Epidermal melanocyte (primary cell): ENCODE measurements around the gene ZSCAN25.
"Not testable (repeated sequence)": the region's sequence is repeated elsewhere in the genome, so short reads cannot be mapped to it uniquely, and the experiment has no call there.

Experiments used
- DNase-seq: peaks from one replicate; pipeline ENCODE4 v3.0.0; 2011; ENCODE audit warnings: low spot score; ENCODE audit not compliant: insufficient read length

Gene ZSCAN25

DNA sequence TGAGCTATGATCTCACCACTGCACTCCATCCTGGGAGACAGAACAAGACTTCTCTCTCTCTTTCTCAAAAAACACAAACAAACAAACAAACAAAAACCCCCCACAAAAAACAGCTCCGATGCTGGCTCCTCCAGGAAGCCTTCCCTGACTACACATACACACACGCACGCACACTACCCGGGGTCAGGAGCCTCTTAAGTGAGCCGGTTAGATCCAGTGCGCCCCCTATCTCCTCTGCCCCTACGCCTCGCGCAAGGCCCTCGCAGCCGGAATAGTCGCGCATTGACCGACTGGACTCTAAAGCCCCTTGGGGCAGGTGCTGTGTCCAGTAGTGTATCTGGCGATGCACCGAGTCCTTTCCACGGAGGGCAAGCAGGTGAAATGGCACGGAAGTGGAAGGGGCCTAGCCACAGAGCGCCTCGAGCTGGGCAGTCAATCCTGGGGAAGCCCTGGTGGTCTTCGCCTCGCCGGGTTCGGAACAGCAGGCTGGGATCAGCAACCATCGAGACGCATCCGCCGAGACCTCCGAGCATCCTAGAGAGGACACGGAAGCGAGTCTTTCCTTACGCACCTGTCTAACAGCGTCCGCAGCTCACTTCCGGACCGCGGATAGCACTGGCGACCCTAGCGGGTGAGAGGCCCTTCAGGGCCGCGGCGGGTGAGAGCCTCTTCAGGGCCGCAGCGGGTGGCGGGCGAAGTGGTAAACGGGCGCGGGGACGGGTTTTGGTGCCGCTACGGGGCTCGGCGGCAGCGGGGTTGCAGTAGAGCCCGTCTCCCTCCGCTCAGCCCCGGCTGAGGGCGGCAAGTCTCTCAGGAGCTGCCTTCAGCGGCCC lies at the start of gene ZSCAN25:
ZSCAN25 (plus strand) TSS at position 588 of the 833 bp plus-strand sequence. CDS start 2,661 bp downstream, outside the sequence.
- peak; percentile 94 for DNase-seq

DNA sequence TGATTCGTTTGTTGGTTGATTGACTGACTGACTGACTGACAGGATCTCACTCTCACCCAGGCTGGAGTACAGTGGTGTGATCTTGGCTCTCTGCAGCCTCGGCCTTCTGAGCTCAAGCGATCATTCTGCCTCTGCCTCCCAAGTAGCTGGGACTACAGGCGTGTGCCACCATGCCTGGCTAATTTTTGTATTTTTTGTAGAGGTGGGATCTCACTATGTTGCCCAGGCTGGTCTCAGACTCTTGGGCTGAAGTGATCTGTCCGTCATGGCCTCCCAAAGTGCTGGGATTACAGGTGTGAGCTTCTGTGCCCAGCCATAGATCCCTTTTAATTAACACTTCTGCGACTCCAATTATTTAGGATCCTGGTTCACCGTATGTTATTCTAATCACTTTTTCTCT lies 48.0 kb upstream of the ZSCAN25 start:
- not testable (repeated sequence) for DNase-seq

GRCh38 chr7:99571768-99572167 lies 45.0 kb upstream of the ZSCAN25 start:
- DNase-seq = no peak

GRCh38 chr7:99573257-99573656 lies 43.5 kb upstream of the ZSCAN25 start:
- DNase-seq = no peak

DNA sequence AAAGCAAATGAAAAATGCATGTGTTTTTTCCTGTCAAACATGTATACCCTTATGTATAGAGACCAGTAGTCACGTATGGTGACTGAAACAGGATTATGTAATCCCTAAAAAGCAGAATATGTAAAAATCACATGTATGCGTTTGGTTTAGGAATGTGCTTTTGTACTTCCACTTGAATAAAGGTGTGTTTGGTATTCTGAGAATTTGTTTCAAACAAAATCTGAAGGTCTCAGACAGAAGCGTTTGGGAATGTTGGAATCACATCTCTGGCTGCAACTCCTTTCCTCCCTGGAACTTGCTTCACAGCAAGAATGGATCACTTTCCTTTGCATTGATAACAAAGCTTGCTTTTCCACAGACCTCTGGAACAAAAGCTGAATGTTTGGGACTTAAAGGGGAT lies 40.5 kb upstream of the ZSCAN25 start:
- DNase-seq = no peak

DNA sequence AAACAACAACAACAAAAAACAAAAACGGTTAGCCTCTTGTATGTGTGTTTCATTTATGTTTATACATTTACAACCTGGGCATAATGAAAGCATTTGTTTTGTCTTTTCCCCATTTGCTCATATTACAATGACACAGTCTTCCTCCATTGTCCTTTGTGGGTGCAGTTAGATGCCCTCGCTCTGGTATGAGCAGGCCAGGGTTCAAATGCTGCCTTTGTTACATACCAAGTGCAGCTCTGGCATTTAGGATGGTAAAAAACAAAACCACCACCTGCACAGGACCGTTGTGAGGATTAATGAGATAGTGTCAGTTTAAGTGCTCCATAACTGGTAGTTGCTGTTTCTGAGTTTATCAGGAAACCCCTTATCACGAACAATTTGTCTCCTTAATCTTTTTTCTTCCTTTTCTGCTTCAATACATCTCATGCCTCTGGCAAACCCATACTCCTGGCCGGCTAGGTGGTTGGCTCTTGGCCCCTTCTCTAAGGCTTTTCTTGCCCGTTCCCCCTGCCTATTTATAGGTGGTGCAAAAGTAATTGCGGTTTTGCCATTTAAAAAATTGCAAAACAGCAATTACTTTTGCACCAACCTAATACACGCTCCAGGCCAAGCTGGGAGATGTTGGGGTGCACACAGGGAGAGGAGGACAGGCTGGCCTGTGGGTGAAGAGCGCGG lies 37.3 kb upstream of the ZSCAN25 start:
- no peak for DNase-seq

DNA sequence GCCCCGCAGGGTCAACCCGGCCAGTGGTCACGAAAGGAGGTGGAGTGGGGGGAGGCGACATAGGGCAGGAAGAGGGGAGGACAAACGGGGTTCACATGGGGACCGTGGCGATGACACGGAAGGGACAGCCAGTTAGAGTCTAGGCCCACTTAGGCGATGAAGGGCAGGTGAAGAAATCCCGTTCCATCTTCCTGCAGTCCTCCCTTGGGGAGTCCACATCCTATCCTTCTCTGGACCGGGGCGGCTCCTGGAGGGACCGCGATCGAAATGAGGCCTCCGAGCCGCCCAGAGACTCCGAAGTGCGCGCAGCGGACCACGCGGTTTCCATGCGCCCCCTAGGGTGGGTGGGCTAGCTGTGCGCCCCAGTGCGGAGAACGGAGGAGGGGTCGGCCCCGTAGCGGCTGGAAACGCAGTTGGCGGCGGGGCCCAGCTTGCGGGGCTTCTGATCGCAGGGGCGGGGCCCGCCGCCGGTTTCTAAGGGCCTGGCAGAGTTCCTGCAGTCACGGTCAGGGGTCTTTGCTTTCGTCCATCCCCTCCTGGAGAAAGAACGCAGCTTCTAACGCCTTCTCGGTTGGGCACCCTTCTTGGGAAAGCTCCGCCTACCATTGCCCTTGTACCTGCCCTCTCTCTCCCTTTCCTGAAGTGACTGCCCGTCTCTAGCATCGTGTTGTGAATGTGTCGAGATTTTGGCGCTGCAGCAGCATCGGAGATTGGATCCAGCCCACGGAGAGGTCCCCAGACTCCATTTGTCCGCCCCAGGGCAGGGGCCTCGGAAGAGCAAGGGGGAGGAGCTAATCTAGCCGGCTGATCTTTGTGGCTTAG lies 36.6 kb upstream of the ZSCAN25 start:
- no peak for DNase-seq

DNA sequence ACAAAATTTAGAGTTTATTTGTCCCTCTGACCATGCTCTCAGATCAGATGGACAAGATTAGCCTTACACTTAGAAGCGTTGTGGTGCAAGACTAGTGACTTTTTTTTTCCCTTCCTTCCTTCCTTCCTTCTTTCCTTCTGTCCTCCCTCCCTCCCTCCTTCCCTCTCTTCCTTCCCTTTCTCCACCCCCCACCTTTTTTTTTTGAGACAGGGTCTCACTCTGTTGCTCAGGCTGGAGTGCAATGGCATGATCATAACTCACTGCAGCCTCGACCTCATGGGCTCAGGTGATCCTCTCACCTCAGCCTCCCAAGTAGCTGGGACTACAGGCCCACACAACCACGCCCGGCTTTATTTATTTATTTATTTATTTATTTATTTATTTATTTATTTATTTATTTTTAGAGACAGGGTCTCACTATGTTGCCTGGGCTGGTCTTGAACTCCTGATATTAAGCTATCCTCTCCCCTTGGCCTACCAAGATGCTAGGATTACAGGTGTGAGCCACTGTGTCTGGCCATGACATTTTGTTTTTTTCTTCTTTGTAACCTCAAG lies 35.9 kb upstream of the ZSCAN25 start:
- not testable (repeated sequence) for DNase-seq

DNA sequence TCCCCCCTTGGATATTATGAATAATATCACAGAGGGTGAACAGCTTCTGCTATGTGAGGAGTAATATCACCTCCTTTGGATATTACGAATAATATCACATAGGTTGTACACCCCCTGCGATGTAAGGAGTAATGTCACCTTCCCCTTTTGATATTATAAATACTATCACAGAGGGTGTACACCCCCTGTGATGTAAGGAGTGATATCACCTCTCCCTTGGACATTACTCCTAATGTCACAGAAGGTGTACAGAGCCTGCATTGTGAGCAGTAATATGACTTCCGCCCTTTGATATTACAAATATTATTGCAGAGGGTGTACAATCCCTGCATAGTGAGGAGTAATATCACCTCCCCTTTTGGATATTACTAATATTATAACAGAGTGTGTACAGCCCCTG lies 27.9 kb upstream of the ZSCAN25 start:
- no peak for DNase-seq

DNA sequence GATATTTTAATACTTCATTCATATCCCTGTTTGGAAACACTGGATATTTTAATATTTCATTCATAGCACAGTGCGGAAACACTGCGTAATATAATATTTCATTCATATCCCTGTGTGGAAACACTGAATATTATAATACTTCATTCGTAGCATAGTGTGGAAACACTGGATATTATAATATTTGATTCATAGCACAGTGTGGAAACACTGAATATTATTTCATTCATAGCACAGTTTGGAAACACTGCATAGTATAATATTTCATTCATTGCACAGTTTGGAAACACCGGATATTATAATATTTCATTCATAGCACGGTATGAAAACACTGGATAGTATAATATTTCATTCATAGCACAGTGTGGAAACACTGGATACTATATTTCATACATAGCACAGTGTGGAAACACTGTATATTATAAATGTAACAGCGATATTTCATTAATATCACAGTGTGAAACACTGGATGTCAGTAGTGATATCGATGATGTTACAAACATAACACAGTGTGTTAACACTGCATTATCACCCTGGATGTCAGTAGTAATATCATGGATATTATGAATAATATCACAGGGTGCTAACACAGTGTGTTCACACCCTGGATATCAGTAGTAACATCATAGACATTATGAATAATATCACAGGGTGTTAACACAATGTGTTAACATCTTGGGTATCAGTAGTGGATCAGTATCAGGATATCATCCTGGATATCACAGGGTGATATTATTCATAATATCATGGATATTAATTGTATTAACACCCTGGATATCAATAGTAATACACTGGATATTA lies 21.6 kb upstream of the ZSCAN25 start:
- no peak for DNase-seq

DNA sequence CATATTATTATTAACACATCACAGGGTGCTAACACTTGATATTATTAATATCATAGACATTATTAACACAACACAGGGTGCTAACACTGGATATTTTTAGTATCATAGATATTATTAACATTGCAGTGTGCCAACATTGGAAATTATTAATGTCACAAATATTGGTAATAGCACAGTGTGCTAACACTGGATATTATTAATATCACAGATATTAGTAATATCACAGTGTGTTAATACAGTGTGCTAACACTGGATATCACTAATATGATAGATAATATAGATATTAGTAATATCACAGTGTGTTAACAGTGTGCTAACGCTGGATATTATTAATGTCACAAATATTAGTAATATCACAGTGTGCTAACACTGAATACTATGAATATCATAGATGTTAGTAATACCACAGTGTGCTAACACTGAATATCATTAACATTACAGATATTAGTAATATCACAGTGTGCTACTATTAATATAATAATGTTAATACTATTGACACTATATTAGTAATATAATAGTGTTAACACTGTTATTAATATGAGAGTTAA lies 20.3 kb upstream of the ZSCAN25 start:
- DNase-seq = no peak

DNA sequence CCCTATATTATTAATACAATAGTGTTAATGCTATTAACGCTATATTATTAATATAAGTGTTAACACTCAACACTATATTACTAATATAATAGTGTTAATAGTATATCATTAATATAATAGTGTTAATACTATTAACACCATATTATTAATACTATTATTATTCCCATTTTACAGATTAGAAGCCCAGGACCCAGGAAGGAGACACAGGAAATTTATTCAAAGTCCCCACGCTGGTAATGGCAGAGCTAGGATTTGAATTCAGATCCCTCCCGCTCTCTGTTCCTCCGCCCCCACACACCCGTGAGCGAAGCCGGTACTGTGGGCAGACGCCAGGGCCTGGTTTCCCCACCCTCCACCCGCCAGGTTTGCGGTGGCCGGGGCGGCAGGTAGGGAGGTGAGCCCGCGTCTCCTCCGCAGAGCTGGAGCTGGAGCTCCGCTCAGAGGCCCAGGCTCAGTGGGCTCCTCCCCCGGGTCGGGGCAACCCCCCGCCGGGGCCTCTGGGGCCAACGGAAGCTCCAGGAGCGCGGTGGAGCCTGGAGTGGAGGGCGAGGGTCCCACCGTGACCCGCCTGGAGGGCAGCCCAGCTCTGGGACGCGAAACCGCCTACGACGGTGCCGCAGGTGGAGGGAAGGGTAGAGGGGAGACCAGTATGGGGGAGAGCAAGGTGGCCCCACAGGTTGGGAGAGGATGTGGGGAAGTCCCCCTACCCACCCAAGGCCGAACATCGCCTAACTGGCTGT lies 18.8 kb upstream of the ZSCAN25 start, which contains the start of gene TMEM225B:
TMEM225B (plus strand) TSS at position 506 of the 740 bp plus-strand sequence. CDS start 6,122 bp downstream, outside the sequence.
- no peak for DNase-seq

GRCh38 chr7:99599836-99600235 lies 16.9 kb upstream of the ZSCAN25 start:
- no peak for DNase-seq

DNA sequence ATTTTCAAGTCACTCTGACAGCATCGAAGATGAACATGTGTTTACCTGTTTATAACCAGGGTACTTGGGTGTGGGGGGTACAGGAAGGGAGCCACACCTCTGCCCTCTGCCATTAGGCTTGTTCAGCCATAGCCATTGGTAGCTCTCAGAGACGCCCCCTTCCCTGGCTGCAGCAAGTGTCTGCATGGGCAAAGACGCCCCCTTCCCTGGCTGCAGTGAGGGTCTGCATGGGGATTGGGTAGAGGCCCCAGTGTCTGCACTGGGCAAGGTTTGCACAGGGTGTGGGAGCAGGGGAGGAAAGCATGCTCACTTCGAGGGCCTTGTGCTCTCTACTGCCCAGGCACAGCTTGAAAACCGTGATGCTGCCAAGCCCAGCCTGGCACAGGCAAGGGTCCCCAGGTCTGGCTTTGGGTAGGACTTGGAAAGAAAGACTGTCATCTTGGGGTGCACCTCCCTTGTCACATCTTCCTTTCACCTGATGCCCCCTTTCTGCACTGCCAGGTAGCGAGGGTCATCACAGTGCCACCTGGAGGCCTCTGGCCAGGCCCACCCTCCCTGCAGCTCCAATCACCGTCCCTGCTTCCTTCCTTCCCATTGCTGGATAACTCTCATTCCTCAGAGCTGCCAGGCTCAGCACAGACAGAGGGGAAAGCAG lies 15.0 kb upstream of the ZSCAN25 start:
- DNase-seq = no peak

DNA sequence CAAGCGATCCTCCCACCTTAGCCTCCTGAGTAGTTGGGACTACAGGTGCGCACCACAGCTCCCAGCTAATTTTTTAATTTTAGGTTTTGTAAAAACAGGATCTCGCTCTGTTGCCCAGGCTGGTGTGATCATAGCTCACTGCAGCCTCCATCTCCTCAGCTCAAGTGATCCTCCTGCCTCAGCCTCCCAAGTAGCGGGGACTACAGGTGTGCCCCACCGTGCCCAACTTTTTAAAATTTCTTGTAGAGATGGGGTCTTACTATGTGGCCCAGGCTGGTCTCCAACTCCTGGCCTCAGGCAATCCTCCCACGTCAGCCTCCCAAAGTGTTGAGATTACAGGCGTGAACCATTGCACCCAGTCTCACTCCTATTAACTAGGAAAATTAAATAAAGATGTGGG lies 11.2 kb upstream of the ZSCAN25 start:
- no peak for DNase-seq

DNA sequence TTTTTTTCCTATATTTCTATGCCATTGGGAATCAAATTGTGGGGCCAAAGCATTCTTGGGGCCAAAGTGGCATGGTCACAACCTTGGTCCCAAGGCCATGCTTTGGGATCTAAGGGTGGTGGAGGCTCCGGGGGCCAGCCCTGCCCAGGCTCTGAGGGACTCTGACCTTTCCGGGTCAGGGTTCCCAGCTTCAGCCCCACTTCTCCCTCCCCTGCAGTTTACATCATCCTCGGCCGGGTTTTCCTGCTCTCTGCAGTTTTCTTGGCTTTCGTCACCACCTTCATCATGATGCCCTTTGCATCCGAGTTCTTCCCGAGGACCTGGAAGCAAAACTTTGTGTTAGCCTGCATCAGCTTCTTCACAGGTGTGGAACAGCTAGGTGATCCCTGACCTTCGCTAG lies 10.2 kb upstream of the ZSCAN25 start:
- DNase-seq = no peak

DNA sequence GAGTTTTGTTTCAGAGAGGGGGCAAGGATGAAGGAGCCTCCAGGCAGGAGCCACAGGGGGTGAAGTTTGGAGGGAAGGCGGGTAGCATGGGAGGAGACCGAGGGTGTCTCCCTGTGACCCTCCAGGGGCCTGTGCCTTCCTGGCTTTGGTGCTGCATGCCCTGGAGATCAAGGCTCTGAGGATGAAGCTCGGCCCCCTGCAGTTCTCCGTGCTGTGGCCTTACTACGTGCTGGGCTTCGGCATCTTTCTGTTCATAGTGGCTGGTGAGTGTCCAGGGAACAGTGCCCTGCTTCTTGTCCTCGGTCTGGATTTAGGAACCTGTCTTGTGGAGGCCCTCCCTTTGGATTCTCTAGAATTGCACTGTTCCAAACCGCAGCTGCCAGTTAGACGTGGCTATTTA lies 9.2 kb upstream of the ZSCAN25 start:
- DNase-seq = no peak

- DNase-seq = no peak
These were observed 2.3 kb upstream of the ZSCAN25 start for GRCh38 chr7:99614495-99614894.

- DNase-seq = no peak
These were observed 772 bp upstream of the ZSCAN25 start for GRCh38 chr7:99615989-99616358.
